Endothelial cell (in vitro differentiated cells): ENCODE measurements around the gene JAG2. TPM values are rescaled to one million over a fixed set of nuclear protein-coding genes. Genes with fewer than 3 reads are reported as not detected.
A peak's percentile ranks its signal among the peaks of the same experiment; 100 is the strongest.

ENCODE experiments used
- DNase-seq: peaks from one replicate; pipeline ENCODE4 v3.0.0; 2021; ENCODE audit warnings: low spot score
- H3K27ac Mint-ChIP-seq: one replicate; pipeline ENCODE4 v1.8.0; 2021; ENCODE audit warnings: mixed read lengths, inconsistent platforms; ENCODE audit not compliant: unreplicated experiment
- H3K27me3 Mint-ChIP-seq: one replicate; pipeline ENCODE4 v1.8.0; 2021; ENCODE audit warnings: mild to moderate bottlenecking, moderate library complexity, mixed read lengths, inconsistent platforms; ENCODE audit not compliant: unreplicated experiment
- H3K36me3 Mint-ChIP-seq: one replicate; pipeline ENCODE4 v1.8.0; 2021; ENCODE audit warnings: mild to moderate bottlenecking, low read depth, mixed read lengths, inconsistent platforms; ENCODE audit not compliant: unreplicated experiment
- H3K4me1 Mint-ChIP-seq: one replicate; pipeline ENCODE4 v1.8.0; 2021; ENCODE audit warnings: mild to moderate bottlenecking, mixed read lengths, inconsistent platforms; ENCODE audit not compliant: unreplicated experiment
- H3K4me3 Mint-ChIP-seq: one replicate; pipeline ENCODE4 v1.8.0; 2021; ENCODE audit warnings: mild to moderate bottlenecking, mixed read lengths, inconsistent platforms; ENCODE audit not compliant: unreplicated experiment
- H3K9me3 Mint-ChIP-seq: one replicate; pipeline ENCODE4 v1.8.0; 2021; ENCODE audit warnings: mixed read lengths, inconsistent platforms; ENCODE audit not compliant: unreplicated experiment
- total RNA-seq: library from RNA; stranded (reverse); fragmentation: NEBNext Ultra II Directional; extraction: Animal tissue kit (Norgen Biotek cat#: 25700); gene quantifications from one replicate; pipeline ENCODE4 v1.2.1, GENCODE V29; 2021; ENCODE audit not compliant: unreplicated experiment
- TF ChIP-seq, protein P1 (sequence below): fragments of 200-600 bp; sonication (generic); IDR thresholded peaks from one replicate; pipeline ENCODE4 v1.5.0; 2021; ENCODE audit warnings: antibody characterized with exemption; ENCODE audit not compliant: unreplicated experiment

Gene JAG2
- total RNA-seq, 1 donor from 2014 or later: 280 TPM

DNA sequence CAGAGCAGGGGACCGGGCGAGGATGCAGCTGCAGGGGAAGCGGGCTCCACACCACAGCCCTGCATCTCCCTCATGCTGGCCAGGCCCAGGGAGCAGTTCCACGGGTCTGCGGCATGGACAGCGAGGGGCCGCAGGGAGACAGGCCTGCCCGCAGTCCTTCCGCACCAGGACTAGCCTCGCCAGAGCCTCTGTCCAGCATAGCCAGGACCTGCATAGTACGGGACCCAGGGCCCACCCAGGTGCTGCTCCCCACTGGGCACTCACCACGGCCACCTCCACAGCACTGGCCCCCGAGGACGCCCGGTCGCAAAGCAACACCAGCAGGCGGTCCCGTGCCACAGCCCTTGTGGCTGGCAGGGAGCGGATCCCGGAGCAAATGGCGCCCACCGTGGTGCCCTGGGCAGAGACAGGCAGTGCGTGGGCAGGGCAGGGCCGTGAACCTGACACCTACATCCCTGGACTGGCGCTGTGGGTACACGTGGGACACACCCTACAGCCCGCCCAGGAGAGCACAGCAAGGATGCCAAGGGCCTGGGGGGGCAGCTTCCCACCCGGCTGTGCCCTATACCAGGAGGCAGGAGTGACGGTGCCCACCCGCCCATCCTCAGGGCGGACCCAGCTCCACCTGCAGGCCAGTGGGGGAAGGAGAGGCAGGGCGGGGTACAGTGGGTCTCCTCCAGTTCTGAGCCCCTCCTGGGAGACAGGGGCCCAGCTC, 23.8 kb downstream of the JAG2 start:
- Mint-ChIP-seq H3K36me3 (peaks cover 32% of the 10 kb centered on the region), H3K9me3 (no peaks in the 10 kb centered on the region), H3K27me3 (peaks cover 20% of the 10 kb centered on the region), H3K27ac (no peak overlapping the region), H3K4me3 (no peak overlapping the region), H3K4me1 (no peaks in the 10 kb centered on the region)
- TF ChIP-seq, protein P1, sequence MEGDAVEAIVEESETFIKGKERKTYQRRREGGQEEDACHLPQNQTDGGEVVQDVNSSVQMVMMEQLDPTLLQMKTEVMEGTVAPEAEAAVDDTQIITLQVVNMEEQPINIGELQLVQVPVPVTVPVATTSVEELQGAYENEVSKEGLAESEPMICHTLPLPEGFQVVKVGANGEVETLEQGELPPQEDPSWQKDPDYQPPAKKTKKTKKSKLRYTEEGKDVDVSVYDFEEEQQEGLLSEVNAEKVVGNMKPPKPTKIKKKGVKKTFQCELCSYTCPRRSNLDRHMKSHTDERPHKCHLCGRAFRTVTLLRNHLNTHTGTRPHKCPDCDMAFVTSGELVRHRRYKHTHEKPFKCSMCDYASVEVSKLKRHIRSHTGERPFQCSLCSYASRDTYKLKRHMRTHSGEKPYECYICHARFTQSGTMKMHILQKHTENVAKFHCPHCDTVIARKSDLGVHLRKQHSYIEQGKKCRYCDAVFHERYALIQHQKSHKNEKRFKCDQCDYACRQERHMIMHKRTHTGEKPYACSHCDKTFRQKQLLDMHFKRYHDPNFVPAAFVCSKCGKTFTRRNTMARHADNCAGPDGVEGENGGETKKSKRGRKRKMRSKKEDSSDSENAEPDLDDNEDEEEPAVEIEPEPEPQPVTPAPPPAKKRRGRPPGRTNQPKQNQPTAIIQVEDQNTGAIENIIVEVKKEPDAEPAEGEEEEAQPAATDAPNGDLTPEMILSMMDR: no peak
- DNase-seq: no peak

DNA sequence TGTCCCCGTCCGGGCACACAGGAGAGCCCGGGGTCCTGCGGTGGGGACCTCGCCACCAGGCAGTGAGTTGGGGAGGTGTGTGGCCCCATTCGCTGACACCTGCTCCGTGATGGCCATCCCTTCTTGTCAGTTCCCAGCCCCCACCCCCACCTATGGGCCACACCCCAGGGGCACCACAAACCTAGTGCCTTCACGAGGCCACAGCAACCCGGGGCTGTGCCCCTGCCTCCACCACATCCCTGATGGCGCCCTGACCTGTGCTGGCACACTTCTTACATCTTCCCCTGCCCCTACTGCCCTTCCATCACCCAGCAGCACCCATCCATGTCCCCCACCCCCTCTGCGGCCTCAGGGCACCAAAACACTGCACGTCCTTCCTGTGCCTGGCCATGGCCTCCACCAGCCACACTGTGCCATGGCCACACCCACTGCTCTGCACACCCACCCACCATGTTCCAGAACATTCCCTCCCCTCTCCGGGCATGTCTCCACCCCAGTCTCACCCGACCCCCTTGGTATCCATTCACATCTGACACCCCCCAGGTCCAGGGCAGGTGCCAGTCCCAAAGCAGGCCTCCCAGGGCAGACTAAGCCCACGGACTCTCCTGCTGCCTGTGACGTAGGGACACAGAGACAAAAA, 24.4 kb downstream of the JAG2 start:
- Mint-ChIP-seq H3K4me3 (peak overlapping the region; percentile 62), H3K9me3 (no peaks in the 10 kb centered on the region), H3K36me3 (peaks cover 33% of the 10 kb centered on the region), H3K27me3 (peaks cover 20% of the 10 kb centered on the region), H3K4me1 (no peaks in the 10 kb centered on the region), H3K27ac (no peak overlapping the region)
- no peak for DNase-seq
- TF ChIP-seq, protein P1: no peak

DNA sequence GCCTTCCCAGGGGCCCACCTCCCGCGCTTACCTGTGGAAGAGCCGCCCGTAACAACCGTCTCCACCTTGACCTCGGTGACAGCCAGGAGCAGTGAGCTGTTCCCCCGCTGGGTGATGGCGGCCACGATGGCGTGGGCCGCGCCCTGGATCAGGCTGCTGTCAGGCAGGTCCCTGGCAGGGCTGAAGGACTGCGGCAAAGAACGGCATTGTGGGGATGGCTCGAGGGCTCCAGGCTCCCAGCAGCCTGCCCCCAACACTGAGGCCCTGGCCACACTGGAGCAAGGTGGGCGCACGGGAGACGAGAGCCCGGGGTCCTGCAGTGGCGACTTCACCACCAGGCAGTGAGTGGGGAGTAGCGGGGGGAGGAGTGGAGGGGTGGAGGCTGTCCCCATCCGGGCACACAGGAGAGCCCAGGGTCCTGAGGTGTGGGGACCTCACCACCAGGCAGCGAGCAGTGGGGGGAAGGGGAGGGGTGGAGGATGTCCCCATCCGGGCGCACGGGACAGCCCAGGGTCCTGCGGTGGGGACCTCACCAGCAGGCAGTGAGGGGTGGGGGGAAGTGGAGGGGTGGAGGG, 25.0 kb downstream of the JAG2 start:
- Mint-ChIP-seq H3K27me3 (peaks cover 20% of the 10 kb centered on the region), H3K4me1 (no peaks in the 10 kb centered on the region), H3K27ac (no peak overlapping the region), H3K9me3 (no peaks in the 10 kb centered on the region), H3K4me3 (no peak overlapping the region), H3K36me3 (peaks cover 33% of the 10 kb centered on the region)
- DNase-seq: no peak
- TF ChIP-seq, protein P1: no peak

DNA sequence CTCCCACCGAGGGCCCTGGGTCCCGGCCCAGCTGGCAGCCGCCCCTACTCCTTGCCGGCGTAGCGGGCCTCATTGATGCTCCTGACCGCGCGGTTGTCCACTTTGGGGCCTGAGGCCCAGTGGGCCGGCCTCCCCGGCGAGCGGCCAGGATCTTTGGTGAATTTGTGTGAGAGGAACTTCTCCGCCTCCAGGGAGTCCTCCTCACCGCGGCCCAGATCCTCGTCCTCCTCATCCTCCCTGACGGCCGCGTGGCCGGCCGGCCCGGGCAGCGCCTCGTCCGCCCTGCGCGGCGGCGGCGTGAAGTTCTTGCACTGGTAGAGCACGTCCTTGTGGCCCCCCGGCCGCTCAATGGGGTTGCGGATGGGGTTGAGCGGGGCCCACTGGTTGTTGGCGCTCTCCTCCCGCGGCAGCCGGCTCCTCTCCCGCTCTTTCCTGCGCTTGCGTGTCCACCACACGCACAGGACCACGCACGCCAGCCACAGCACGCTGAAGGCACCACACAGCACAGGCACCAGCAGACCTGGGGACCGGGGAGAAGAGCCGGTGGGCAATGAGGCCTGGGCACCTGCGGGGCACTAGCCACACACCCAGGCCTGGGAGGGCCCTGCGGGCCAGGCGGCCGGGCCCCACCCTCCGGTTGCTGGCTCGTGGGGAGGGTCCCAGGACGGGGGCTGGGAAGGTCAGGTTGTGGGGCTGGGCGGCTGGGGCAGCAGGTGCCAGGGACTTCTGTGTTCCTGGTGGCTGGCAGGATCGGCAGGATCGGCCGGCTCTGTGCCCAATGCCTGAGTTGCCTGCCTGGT, 25.7 kb downstream of the JAG2 start:
- no peak overlapping the region for H3K4me3 Mint-ChIP-seq
- H3K4me1 Mint-ChIP-seq: no peaks in the 10 kb centered on the region
- peaks cover 33% of the 10 kb centered on the region for H3K36me3 Mint-ChIP-seq
- no peak overlapping the region for H3K27ac Mint-ChIP-seq
- H3K9me3 Mint-ChIP-seq: no peaks in the 10 kb centered on the region
- H3K27me3 Mint-ChIP-seq: peaks cover 20% of the 10 kb centered on the region
- DNase-seq: no peak
- TF ChIP-seq, protein P1: no peak
